ENCODE measurements around the gene CBFA2T2.

The CBFA2T2 gene

GRCh38 chr20:33667676-33668465 is 178.0 kb downstream of the CBFA2T2 start:
- DNase-seq (ENCODE audit: low spot score), result peak; percentile 99

GRCh38 chr20:33668466-33669155 is 178.7 kb downstream of the CBFA2T2 start:
- DNase-seq (ENCODE audit: low spot score), result no peak

GRCh38 chr20:33669224-33669623 is 179.3 kb downstream of the CBFA2T2 start:
- DNase-seq (ENCODE audit: low spot score), result no peak

- DNase-seq (ENCODE audit: low spot score), result no peak
Measured at GRCh38 chr20:33669873-33670640, 180.2 kb downstream of the CBFA2T2 start.

GRCh38 chr20:33670715-33671499 is 181.0 kb downstream of the CBFA2T2 start:
- no peak for DNase-seq (ENCODE audit: low spot score)

- DNase-seq (ENCODE audit: low spot score), result no peak
Measured at GRCh38 chr20:33671573-33672288, 181.8 kb downstream of the CBFA2T2 start.

- peak; percentile 67 for DNase-seq (ENCODE audit: low spot score)
Measured at GRCh38 chr20:33672426-33673113, 182.7 kb downstream of the CBFA2T2 start.

- DNase-seq (ENCODE audit: low spot score), result no peak
Measured at GRCh38 chr20:33673114-33673409, 183.2 kb downstream of the CBFA2T2 start.

GRCh38 chr20:33673410-33674293 is 183.8 kb downstream of the CBFA2T2 start:
- peak; percentile 77 for DNase-seq (ENCODE audit: low spot score)

GRCh38 chr20:33674294-33675135 is 184.6 kb downstream of the CBFA2T2 start, which contains the start of gene NECAB3:
Gene NECAB3 (minus strand): TSS chr20:33674428. CDS start chr20:33674352, 76 bp downstream.
- DNase-seq (ENCODE audit: low spot score), result peak; percentile 97

GRCh38 chr20:33675136-33675959 is 185.5 kb downstream of the CBFA2T2 start:
- no peak for DNase-seq (ENCODE audit: low spot score)

- DNase-seq (ENCODE audit: low spot score), result no peak
Measured at GRCh38 chr20:33676121-33676520, 186.2 kb downstream of the CBFA2T2 start.

- DNase-seq (ENCODE audit: low spot score), result no peak
Measured at GRCh38 chr20:33676652-33677645, 187.1 kb downstream of the CBFA2T2 start.

- DNase-seq (ENCODE audit: low spot score), result no peak
Measured at GRCh38 chr20:33677991-33678702, 188.3 kb downstream of the CBFA2T2 start.

GRCh38 chr20:33679758-33680485 is 190.0 kb downstream of the CBFA2T2 start:
- no peak for DNase-seq (ENCODE audit: low spot score)

All from HuH-7 (cell line).